Stimulated activated CD4-positive, alpha-beta T cell treated with anti-CD3 and anti-CD28 coated beads, Interleukin-2, amount 100 ng/mL, for 48 hours (primary cell): Measurements from ENCODE around the gene CHKA.
A peak's percentile ranks its signal among the peaks of the same experiment; 100 is the strongest.

ENCODE experiments used
- DNase-seq, 2 donors: peaks; one replicate each; pipeline ENCODE4 v3.0.0-alpha.2; 2020

The CHKA gene

GRCh38 chr11:68142441-68143309, 21.5 kb upstream of the CHKA start:
- DNase-seq = no peak

DNA sequence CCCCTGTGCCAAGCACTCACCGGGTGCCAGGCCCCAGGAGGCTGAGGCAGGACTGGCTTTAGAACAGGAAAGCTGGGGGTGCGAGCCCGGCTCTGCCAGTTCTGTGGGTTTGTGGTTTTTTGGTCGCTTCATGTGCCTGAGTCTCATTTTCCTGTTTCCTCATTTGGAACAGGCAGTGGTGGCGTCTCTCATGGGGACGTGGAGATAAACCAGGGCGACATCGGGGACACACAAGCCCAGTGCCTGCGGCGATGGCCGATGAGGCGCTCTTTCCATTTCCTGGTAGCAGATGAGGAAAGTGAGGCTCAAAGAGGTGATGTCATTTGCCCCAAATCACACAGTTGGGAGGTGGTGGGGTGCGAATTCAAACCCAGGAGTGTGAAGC, 20.8 kb upstream of the CHKA start:
- DNase-seq = peak; percentile 41 to 51

GRCh38 chr11:68141246-68142027, 20.2 kb upstream of the CHKA start:
- DNase-seq = no peak

DNA sequence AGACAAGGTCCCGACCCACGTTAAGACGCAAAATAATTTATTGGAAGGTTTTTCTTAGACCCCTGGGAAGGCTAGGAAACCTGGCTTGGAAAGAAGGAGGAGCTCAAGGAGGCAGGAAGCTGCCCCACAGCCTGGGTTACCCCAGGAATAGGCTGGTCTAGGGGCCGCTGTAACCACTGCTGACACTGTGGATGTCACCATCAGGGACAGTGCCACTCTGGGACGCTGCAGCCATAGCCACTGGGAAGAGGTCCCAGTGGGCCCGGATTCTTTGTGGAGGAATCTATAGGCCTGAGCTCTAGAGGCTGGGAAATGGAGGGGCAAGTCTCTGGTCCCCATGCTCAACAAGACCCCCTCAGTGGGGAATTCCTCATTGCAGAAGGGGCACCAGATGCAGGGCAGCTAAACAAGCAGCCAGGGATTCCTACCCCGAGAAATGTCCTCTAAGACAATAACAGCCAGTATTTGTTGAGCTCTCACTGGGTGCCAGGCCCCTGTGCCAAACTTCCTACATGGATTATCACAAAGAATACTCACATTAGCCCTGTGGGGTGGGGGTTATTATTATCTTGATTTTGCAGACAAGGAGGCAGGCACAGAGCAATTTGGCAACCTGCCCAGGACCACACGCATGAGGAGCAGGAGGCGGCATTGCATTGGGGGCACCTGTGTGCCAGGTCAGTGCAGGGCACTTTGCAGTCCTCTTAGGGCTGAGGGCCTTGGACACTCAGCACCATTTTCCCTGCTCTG, 19.5 kb upstream of the CHKA start:
- no peak for DNase-seq

- no peak for DNase-seq
Measured at GRCh38 chr11:68138237-68138636, 17.0 kb upstream of the CHKA start.

- DNase-seq = no peak
Measured at GRCh38 chr11:68137833-68138232, 16.6 kb upstream of the CHKA start.

DNA sequence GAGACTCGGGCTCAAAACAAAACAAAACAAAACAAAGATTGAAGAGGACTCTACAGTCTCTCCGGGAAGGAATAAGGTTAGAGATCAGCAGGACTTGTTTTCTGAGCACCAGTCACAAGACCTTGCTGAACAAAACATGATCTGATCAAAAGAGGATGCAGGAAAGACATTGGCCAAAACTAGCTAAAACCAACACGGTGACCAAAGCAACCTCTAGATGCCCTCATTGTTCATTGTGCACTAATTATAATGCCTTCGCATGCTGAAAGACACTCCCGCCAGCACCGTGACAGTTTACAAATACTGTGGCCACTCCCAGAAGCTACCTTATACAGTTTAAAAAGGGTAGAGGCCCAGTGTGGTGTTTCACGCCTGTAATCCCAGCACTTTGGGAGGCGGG, 15.7 kb upstream of the CHKA start:
- no peak for DNase-seq

- no peak for DNase-seq
Measured at GRCh38 chr11:68135161-68135560, 14.0 kb upstream of the CHKA start.

DNA sequence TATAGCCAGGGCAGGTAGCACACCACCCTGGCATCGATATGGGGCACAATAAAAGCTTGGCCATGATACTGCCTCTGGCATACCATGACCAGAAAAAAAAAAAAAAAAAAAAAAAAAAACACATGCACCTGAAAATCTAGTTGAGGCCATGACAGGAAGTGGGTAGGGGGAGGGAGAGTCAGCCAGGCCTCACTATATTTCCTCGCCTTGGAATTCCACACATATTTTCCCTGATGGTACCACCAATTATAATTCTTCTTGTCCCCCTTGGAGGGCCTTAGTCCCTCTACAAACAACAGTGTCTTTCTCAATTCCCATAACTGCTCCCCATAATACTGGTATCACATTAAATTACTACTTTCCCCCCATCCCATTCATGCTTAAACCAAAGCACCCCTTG, 12.6 kb upstream of the CHKA start:
- DNase-seq = no peak

DNA sequence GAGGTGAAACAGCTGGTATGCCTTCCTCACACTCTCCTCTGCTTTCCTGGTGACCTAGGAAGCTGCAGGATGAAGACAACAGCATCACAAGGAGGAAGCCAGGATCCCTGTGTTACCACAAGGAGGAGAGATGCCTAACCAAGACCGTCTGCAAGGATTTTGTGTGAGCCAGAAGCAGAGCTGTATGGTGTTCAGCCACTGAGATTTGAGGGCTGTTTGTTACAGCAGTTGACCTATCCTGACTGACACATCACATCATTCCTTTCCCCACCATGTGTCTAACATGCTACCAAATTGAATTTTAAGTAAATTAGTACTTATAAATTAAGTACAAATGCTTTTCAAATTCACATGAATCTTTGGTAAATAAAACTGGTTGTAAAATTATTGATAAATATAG, 8.9 kb upstream of the CHKA start:
- no peak for DNase-seq

GRCh38 chr11:68128682-68129327, 7.6 kb upstream of the CHKA start:
- no peak for DNase-seq

DNA sequence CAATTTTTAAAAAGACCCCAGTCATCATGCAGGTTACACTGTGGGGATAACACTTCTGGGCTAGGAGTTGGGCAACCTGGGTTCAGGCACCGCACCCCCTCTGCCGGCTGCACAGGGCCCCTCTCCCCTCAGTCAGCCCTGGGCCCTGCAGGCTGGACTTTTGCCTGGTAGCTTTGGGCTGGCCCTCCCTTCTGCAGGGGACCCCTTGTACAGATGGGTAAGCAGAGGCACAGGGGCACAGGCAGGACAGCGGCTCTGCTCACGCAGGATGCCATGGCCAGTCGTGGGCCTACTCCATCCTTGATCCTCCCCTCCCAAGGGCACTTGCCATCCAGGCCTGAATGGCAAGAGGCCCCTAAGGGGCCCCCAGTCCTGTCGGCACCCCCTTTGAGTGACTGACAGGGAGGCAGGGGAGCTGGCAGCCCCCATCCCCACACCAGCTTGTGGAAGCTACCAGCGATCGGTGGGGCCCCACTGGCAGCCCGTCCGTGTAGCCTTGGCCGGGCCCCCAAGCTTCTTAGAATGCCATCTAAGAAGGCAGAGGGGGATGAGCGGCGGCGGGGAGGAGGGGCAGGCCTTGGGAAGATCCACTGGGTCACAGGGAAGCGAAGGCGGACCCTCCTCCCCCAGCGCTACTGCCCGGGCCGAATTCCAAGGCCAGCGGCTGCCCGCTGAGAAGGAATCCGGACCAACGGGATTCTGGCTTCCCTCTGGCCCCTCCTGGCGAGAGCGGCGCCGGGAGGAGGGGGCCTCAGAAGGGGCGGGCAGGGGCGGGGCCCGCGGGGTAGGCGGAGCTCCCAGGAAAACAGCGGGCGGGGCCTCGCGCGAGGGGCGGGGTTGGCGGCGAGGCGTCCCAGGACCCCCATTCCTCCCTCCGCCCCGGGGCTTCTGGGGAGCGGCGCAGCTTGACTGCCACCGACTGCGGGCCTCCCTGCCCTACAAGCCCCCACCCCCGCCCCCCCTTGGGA, 6.8 kb upstream of the CHKA start:
- no peak for DNase-seq

GRCh38 chr11:68125164-68125563, 4.0 kb upstream of the CHKA start:
- no peak for DNase-seq

DNA sequence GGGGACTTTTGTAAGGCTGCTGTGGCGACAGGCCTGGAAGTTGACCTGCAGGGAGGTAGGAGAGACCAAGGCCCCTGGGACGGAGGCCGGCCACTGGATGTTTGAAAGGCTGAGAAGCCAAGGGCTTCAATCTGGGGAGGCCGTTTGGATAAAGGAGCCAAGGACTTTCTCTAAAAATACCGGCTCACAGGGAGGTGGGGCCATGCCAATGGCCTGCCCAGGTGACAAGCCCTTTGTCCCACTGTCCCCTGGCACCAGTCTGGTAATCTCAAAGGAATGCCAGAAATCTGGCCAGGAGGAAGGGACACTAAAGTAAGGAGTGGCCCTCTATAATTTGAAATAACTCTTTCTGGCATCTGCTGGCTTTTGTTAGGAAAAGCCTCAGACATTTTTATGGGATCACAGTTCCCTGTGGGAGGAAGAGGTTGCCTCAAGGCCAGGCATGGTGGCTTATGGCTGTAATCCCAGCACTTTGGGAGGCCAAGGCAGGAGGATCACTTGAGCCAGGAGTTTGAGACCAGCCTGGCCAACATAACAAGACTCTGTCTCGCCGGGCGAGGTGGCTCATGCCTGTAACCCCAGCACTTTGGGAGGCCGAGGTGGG, 1.9 kb upstream of the CHKA start:
- DNase-seq = no peak

DNA sequence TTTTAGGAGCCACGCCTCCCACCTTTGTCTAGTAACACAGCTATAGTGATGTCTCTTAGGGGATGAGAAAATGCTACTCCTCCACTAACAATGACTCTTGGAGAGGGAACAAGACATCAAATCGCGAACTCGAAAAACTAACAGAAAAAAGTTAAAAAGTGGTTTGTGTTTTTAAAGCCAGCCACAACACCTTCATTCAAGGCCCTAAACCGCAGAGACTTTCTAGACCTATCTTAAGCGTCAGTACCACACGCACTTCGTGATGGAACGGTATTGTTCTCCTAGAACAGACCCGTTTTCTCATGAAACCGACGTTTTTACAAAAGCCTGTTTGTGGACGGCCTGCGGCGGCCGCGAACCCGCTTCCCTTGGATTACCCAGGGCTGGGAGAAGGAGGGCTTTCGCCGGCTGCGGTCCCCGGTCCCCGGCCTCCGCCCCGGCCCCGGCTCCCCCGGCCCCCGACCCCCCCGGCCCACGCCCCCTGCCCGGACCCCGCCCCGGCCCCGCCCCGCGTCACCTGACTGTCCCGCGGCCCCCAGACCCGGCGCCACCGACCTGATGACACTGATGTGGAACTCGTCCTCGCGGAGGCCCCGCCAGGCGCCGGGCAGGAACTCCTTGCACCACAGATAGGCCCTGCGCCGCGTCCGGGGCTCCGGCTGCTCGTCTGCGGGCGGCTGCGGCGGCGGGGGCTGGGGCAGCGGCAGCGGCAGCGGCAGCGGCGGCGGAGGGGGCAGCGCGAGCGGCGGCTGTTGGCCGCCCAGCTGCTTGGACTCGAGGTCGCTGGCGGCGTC, 718 bp downstream of the CHKA start:
- peak; percentile 16 to 30 for DNase-seq

DNA sequence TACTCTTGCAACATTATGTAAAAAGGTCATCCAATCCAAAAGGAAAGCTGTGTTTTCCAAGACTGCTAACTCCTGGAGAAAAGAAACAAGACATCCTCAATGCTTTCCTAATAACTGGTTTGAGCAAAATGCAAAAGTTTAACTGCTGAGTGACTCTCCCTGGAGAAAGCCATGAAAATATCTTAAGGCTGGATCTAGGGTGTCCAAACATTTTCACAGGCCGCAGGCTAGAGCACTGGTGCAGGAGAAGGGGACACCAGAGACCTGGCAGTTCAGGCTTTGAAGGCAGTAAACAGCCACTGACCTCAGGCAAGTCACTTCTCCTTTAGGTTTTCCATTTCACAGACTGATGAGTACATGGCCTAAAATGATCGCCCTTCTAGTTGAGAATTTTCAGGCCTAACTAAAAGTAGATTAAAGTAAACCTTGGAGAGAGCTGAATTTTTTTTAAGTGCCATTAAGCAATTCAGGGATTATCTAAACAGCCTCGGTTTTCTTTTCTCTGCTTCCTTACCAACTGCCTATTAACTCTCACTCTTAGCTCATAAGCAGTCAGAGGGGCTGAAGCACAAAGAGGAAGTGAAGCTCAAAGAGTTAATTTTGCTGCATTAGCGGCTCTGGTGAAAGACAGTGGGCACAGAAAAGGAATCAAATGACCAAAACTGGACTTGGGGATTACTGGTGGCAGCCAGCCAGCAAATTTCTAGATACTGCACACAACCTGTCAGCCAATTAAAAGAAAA, 2.3 kb downstream of the CHKA start:
- DNase-seq = no peak

- DNase-seq = no peak
Measured at GRCh38 chr11:68117853-68118470, 3.2 kb downstream of the CHKA start.

DNA sequence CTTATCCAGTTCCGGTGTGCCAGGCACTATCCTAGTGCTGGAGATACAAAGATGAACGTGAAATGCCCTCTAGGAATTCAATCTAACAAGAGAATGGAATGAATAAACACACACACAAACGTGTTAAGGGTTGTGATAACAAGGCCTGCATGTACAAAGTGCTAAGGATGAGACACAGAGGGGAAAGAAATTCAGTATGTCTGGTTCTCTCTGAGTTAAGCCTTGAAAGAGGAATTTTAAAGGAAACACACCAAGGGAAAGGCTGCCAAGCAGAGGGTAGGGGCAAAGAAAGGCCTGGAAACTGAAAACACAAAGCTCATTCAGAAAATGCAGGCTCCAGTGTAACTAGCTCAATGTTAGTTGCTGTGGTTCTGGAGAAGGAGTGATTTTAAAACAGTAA, 4.2 kb downstream of the CHKA start:
- no peak for DNase-seq

GRCh38 chr11:68116126-68116525, 5.1 kb downstream of the CHKA start:
- DNase-seq = no peak
